ENCODE measurements around the gene PRM3.

The PRM3 gene

DNA sequence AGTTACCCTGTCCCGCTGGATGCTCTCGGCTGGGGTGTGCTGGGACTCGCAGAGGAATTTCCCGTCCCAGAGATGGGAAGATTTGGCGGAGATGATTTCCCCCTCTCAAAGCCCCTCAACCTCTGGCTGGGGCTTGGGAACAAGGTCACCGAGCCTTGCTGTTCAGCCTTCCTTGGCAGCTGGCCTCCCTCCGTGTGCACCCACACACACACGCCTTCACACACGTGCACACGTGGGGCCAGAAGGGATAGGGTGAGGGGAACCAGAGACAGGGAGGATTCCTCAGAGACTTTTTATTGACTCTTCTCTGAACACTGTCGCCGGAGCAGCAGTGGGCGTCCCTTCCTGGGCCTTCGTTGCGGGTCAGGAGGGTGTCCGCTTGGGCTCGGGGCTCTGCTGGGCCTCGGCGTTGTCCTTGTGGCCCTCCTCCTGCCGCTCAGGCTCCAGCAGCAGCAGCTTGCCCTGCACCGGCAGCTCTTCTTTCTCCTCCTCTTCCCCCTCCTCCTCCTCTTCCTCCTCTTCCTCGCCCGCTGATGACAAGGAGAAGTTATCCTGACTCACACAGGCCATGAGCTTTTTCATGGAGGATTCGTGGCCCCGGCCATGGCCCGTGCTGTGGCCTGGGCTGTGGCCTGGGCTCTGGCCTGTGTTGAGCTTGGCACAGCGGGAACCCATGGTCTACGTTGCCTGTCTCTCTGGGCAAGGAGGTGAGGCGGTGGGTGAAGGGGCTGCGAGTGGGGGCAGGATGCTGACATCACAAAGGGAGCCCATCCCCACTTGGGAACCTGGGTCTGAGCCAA lies at the start of gene PRM3:
Gene PRM3 (minus strand): TSS at position 709 of the 800 bp plus-strand sequence. CDS start 34 bp downstream, at position 675.
- DNase-seq, result no peak

DNA sequence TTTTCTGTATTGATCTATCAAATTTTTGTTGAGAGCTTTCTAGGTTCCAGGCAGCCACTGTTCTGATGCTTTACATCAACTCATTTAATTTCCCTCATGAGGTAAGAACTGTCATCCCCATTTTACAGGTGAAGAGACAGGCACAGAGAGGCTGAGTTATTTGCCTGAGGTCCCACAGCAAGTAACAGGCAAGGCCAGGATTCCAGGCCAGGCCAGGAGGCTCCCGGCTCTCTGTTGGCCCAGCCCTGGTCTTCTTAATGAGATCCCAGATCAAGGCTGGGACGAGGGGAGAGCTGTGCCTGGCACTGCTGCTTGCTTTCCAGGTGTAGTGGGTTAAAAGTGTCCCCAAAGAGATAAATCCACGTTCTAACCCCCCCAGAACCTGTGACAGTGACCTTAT lies 49.4 kb upstream of the PRM3 start:
- no peak for DNase-seq

DNA sequence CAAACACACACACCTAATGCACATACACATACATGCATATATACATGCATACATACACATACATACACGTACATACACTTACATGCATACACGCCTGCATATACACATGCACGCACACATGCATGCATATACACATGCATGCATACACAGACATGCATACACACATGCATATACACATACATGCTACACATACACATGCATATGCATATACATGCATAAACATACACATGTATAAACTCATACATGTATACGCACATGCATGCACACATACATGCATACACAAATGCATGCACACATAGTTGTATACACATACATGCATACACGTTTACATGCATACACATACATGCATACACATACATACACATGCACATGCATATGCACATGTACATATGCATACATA lies 48.2 kb upstream of the PRM3 start:
- DNase-seq, result no peak

DNA sequence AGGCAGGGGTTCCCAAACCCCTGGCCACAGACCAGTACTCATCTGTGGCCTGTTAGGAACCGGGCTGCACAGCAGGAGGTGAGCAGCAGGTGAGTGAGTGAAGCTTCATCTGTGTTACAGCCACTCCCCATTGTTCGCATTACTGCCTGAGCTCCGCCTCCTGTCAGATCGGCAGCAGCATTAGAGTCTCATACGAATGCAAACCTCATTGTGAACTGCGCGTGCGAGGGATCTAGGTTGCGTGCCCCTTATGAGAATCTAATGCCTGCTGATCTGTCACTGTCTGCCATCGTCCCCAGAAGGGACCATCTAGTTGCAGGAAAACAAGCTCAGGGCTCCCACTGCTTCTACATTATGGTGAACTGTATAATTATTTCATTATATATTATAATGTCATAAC lies 46.7 kb upstream of the PRM3 start:
- DNase-seq, result no peak

DNA sequence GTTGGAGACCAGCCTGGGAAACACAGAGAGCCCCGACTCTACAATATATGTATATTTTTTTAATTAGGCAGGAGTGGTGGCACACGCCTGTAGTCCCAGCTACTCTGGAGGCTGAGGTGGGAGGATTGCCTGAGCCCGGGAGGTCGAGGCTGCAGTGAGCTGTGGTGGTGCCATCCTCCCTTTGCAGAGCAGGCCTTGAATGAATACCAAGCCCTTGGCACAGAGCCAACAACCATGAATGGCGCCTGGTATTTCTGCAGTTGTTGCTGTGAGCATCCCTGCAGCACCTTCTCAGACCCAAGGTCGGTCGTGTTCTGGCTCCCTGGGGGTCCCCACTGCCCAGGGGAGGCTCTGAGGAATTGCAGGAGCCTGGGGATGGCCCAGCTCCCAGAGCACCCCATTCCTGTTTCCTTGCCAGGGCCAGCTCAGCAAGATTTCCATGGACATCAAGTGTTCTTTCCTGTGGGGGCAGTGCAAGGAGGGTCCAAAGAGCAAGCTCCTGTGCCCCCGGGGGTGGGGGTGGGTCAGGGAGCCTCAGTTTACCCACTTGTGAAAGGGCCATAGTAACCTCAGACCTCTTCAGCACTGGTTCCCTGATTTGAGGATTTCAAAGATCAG lies 46.2 kb upstream of the PRM3 start:
- DNase-seq, result no peak

DNA sequence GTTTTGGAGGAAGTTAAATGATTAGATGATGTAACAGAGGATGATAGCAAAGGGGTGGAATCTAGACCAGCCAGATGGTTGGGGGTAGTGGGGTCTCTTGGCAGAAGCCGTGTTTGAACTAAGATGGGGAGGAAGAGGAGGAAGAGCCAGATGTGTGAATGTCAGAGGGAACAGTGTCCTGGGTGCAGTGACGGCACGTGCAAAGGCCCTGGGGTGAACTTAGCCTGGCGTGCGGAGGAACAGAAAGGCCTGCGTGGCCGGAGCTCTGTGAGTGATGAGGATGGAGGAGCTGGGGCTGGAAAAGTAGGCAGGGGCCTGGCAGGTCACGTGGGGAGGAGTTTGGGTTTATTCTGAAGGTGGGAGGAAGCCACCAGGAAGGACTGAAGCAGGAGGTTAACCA lies 45.4 kb upstream of the PRM3 start:
- DNase-seq, result no peak

DNA sequence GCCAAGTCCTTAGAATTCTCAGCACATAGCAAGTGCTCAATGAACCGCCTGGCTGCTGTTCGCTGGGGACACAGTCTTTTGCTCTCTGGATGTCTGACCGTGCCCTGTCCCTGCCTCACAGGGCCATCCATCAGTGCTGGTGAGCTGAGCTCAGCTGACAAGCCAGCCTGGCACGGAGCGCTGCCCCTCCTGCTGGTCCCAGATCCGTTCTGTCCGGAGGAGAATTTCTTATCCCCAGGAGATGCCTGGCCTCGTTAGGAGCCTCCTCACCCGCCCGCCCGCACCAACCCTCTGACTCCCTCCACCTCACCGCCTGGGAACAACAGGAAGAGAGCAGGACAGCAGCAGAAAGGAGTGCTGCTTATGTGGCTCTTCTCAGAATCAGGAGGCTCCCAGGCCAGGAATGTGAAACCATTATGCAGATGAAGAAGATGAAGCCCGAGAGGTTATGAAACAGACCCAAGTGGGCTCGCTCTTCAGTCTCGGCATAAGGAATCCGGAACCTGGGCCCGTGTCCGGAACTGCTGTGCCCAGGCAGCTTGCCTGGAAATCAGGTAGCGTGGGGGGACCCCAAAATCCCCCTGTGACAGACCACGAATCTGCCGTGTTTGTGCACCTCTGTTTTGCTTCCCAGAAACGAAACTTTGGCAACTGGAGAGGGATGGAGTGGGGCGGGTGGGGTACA lies 43.0 kb upstream of the PRM3 start:
- no peak for DNase-seq

- DNase-seq, result no peak
These were observed 42.1 kb upstream of the PRM3 start for GRCh38 chr16:11315510-11315909.

DNA sequence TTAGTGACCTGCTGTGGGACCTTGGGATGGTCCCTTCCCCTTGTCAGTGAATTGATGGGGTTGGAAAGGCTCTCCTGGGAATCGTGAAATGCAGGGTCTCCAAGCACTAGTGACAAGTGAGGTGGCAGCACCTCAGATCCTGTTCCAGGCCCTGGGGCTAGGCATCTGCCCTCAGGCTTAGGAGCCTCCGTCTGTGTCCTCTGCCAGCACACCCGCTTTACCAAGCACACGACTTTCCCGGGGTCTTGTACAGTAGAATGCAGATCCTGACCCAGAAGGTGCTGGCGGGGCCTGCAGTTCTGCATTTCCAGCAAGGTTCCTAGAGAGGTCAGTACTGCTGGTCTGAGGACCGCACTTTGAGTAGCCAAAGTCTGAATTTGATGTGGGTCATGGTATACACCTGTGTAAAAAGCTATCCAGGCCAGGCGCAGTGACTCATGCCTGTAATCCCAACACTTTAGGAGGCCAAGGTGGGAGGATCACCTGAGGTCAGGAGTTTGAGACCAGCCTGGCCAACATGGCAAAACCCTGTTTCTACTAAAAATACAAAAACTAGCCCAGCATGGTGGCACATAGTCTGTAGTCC lies 41.0 kb upstream of the PRM3 start:
- no peak for DNase-seq

- DNase-seq, result no peak
These were observed 40.3 kb upstream of the PRM3 start for GRCh38 chr16:11313493-11314308.

DNA sequence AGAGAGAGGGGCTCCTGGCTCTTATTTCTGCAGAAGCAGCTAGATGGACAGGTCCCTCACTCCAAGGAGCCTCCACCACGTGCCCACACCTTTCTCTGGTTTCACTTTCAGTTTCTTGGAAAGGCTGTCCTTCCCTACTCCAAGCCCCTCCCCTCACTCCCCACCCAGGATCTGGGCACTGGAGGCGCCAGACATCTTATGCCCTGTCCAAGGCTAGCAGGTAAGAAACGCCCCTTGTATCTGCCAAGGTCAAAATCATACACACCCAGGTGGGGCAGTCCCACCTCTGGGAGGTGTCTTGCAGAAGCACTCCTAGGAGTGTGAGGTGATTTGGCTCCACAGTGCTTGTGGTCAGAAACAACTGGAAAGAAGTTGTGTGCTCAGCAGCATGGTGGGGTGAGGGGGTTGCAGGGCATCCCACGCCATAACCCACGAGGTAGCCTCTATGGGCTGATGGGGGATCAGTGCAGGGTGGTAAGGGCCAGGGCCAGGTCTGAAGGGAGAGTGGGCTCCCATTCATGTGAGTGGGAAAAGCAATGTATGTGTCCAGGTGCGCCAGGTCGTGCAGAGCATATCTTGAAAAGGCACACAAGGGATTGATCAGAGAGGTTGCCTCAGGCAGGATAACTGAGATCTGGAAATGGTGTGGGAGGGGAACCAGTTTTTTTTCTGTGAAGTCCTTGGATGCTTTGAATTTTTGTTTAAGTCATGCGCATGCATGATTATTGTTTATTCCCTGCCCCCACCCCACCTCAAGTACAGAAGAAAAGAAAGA lies 39.5 kb upstream of the PRM3 start:
- no peak for DNase-seq

- no peak for DNase-seq
These were observed 37.6 kb upstream of the PRM3 start for GRCh38 chr16:11310997-11311561.

GRCh38 chr16:11310634-11310977 lies 37.2 kb upstream of the PRM3 start:
- DNase-seq, result no peak

- no peak for DNase-seq
These were observed 36.6 kb upstream of the PRM3 start for GRCh38 chr16:11309895-11310633.

- no peak for DNase-seq
These were observed 35.3 kb upstream of the PRM3 start for GRCh38 chr16:11308493-11309283.

DNA sequence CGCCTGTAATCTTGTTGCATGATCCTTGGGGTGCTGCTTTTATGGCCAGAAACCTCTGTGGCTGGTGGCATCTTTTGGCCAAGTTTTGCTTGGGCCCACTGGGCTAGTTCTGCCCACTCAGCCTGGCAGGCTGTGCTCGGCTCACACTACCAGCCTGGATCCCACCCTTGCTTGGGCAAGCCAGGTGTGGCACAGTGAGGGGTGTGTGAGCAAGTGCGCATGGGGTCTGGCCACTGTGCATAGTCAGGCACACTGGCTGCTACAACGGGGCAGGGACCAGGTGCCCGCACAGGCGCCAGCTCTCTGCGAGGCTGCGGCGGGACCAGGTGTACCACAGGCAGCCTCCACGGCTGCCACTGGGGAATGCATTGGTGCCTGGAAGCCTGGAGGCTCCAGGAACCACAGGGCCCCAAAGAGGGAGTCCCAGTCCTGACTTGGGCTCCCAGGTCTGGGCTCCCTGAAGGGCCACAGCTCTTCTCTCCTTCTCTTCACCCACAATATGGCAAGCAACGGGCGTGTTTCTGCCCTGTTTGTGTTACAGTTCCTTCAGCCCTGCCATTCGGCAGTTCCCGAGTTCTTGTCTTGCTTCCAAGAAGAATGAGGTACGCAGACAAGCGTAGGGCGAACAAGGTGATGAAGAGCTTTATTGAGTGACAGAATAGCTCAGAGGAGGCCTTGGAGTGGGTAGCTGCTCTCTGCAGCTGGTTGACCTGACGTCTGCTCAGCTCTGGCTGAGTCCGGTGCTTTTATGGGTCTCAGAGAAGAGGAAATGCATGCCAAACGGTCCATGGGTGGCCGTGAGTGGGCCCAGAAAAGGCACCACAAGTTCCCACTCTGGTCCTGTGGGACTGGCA lies 34.4 kb upstream of the PRM3 start:
- DNase-seq, result no peak

DNA sequence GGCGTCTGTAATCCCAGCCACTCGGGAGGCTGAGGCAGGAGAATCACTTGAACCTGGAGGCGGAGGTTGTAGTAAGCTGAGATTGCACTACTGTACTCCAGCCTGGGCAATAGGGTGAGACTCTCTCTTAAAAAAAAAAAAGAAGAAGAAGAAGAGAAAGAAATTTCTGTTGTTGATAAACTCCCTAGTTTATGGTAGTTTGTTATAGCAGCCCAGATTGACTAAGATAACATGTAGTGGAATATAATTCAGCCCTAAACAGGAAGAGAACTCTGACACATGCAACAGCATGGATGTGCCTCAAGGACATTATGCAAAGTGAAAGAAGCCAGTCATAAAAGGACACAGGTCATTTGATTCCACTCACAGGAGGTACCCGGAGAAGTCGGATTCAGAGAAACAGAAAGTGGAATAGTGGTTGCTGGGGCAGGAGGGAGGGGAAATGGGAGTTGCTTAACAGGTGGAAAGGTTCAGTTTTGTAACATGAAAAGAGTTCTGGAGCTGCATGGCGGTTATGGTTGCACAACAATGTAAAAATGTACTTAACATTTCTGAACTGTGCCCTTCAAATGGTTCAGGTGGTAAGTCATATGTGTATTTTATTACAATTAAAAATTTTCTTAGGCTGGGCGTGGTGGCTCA lies 33.7 kb upstream of the PRM3 start:
- no peak for DNase-seq

GRCh38 chr16:11306381-11306780 lies 33.0 kb upstream of the PRM3 start:
- no peak for DNase-seq

Data from cortex of kidney (tissue), 1 donor.